GM15510 (cell line): ENCODE data around the gene GAL3ST3.

Source experiments
- POLR2A ChIP-seq: IDR thresholded peaks from 3 replicates; pipeline ENCODE4 v1.6.1; 2011; ENCODE audit warnings: borderline replicate concordance; ENCODE audit not compliant: insufficient read length; ENCODE audit errors: extremely low read depth

Gene GAL3ST3

DNA sequence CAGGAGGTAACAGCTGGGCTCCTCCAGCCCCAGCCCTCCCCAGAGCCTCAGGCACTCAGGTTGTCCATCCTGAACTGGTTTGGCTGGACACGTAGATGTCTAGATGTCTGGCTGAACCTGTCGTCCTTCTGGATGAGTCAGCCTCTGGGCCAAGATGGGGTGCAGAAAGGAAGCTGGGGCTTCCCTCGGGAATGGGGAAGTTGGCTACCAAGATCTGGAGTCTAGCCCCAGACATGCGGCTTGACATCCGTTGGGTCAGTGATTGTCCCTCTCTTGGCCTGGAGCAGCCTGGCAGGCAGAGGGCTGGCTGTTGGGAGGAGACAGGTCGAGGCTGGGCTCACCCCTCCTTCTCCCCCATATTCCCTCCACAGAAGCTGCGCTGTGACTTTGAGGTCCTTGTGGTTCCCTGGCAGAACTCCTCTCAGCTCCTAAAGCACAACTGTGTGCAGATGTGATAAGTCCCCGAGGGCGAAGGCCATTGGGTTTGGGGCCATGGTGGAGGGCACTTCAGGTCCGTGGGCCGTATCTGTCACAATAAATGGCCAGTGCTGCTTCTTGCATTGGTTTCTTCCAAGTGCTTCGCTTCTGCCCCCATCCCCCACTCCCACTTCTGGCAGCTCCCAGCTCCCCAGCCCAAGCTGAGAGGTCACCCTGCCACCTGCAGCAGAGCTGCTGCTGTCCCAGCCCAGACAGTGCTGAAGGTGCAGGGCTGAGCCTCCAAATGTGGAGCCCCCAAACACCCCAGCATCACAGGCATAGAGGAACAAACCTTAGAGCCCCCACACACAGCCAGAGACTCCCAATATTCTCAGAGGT, 35.8 kb downstream of the GAL3ST3 start:
- no peak for TF ChIP-seq POLR2A

DNA sequence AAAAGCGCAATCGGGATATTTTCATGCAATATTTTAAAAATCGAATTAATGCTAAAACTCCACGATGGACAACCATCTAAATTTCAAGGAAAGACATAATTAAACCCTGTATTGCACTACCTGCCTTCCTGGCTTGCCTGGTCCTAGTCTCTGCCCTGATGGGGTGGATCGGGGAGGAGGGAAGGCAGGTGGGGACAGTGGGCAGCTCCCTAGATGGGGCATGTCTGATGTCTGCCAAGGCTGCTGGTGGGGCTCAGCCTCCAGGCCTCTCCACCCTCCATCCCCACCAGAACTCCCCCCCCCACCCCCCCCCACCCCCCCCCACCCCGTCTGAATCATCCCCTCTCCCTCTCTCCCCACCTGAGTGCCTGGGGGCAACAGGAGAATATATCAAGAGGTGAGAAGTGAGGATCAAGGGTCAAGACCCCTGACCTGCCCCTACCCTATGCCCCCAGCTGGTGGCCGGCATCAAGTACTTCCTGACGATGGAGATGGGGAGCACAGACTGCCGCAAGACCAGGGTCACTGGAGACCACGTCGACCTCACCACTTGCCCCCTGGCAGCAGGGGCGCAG, 36.5 kb downstream of the GAL3ST3 start:
- TF ChIP-seq POLR2A, result no peak

DNA sequence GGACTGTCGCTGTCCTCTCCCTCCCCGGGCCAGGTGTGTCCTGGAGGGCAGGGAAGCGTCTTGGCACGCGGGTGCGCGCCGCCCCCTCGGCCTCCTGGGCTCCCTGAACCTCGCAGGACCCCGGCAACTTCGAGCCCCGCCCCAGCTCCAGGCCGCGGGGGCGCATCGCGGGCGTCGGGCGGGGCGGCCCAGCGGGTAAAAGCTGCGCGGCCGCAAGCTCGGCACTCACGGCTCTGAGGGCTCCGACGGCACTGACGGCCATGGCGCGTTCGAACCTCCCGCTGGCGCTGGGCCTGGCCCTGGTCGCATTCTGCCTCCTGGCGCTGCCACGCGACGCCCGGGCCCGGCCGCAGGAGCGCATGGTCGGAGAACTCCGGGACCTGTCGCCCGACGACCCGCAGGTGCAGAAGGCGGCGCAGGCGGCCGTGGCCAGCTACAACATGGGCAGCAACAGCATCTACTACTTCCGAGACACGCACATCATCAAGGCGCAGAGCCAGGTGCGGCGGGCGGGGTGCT, 37.1 kb downstream of the GAL3ST3 start, which contains the start of gene CST6:
Gene CST6, plus strand, starts transcription at position 224 of the 519 bp plus-strand sequence. Its CDS starts 37 bp downstream, at position 261.
- TF ChIP-seq POLR2A, result no peak

DNA sequence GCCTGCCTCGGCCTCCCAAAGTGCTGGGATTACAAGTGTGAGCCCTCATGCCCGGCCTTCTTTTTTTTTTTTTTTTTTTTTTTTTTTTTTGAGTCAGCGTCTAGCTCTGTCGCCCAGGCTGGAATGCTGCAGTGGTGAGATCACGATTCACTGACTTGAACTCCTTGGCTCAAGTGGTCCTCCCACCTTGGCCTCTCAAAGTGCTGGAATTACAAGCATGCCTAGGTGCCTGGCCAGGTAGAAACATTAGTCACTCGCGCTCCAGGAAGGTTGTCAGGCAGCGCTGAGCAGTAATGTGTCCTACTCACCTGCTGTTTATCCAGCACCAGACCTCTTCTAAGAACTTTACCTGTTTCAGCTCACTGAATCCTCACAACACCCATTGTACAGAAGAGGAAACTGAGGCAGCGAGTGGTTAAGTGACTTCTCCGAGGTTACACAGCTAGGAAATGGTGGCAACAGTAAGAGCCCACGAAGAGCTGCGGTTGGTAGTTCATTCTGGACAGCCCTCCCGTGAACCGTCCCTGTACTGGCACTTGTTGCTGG, 37.6 kb downstream of the GAL3ST3 start:
- no peak for TF ChIP-seq POLR2A

DNA sequence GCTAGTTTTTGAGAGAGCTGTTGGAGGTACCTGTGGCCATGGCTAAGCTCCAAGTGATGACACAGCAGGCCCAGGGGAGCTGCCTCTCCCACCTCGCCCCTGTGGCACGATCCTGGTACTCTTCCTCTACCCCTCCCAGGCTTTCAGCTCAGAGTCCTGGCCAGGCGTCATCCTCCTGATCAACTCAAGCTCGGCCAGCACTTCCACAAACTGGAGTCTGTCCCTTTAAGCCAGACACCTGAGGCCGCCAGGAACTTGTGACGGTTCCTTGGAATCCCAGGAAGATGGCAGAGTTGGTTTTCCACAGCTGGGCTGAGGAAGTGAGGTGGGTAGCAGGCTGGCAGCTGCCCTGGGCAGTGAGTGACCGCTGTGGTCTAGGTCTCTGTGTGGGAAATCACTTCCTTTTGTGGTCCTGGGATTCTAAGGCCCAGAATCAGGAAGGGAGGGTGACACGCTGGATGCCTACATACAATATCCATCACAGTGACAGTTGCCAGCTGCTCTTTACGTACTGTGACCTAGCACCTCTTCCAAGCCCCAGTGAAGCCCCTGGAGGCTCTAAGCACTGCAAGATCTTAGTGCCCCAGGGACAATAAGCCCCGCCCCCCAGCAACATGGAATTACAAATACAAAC, 40.4 kb downstream of the GAL3ST3 start:
- no peak for TF ChIP-seq POLR2A

DNA sequence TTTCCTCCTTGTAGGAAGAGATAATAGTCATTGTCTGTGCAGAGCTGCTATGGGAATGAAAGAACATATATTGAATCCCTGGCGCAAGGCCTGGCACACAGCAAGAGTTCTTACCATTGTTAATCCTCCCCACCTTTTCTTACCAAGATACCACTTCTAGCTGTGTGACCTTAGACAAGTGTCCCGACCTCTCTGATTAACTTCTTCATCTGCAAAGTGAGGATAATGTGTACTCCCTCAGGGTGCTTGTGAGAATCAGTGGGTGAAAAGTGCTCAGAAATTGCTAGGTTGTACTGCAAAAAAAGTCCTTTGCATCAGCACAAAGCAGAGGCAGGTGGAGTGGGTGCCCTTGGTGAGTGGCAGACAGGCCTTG, 40.9 kb downstream of the GAL3ST3 start:
- TF ChIP-seq POLR2A, result no peak

DNA sequence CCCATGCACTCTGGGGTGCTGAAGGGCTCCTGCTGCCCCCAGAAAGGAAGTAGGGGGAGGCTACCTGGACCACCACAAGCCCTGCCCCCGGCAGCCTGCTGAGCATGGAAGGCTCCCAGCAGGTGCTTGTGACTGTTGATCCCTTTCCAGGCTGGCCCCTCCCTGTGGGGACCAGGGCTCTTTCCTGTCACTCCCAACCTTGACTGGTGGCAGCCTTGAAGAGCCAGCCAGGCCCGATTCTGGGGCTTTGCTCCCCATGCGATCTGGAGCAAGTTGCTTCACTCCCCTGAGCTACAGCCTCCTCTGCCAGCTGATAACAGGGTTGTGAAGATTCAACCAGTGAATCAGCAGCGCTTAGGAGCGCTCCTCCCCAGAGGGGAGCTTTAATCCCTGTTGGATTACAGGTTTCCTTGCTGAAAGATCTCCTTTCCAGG, 41.7 kb downstream of the GAL3ST3 start:
- TF ChIP-seq POLR2A, result no peak

DNA sequence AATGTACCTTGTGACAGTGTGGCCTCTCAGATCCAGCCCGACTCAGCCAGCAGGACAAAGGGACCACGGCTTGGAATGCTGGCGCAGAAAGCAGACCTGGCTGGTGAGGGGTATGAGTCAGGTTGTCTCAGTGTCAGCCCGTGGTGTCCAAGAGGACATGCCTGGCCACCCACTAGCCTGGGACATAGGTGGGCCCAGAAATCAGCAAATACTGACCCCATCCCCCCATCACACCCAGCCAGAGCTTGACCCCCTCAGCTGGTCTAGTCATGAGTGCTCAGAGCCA, 42.1 kb downstream of the GAL3ST3 start:
- TF ChIP-seq POLR2A, result no peak

DNA sequence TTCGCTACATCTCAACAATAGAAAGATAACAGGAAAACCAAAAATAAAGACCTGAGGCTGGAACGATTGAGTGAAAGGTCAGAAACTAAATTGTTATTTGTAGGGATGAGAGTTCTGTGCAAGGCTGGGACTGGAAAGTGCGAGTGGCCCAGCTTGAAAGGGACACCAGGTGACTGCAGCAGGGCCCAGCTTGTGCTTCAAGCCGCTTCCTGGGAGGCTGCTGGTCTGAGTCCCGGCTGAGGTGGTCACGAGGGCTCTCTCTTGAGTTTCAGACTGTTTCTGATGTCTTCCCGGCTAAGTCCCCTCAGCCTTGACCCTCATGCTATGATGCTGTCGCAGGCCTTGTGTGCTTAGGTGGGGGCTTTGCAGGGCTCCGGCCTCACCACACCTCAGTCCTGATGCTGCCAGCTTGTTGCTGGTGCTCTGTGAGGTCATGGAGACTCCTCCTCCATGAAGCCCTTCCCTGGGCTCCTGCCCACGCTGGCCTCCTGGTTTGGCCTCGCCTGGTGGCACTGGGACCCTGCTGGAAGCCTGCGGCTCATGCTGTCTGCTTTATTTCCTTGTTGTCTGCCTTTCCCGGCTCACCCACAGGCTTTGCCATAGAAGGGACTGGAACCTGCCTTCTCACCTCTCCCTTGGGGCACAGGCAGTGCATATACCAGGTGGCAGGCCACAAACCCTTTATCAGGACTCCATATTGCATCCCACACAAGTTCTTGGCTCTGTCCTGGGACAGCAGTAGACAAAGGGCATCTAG, 42.6 kb downstream of the GAL3ST3 start:
- TF ChIP-seq POLR2A, result no peak

DNA sequence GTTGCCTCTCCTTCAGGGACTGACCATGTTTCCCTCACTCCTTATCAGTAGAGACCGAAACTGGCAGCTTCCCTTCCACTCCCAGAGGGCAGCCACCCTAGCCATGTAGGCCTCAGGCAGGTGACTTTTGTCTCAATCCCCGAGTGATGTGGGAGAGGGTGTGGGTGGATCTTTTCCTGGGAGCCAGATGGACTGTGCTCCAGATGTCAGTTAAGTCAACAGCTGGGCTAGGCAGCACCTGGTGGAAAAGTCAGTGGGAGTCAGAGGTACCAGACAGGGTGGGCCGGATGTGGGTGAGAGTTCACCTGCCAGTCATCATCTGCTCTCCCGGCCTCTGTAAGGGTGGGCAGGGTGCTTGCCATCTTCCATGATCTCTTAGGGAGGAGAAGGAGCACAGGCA, 44.8 kb downstream of the GAL3ST3 start:
- no peak for TF ChIP-seq POLR2A

DNA sequence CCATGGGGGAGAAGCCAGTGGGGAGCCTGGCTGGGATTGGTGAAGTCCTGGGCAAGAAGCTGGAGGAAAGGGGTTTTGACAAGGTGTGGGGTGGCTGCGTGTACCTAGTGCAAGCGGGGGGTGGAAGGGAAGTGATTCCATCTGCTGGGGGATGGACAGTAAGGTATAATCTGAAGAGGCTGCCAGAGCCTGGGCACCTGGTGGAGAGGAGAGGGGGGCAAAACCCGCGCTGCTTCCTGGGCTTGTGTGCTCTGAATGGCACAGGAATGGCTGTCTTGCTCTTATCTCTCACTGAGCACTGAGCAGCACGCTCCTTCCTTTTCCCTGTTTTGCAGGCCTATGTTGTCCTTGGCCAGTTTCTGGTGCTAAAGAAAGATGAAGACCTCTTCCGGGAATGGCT, 45.7 kb downstream of the GAL3ST3 start:
- no peak for TF ChIP-seq POLR2A

DNA sequence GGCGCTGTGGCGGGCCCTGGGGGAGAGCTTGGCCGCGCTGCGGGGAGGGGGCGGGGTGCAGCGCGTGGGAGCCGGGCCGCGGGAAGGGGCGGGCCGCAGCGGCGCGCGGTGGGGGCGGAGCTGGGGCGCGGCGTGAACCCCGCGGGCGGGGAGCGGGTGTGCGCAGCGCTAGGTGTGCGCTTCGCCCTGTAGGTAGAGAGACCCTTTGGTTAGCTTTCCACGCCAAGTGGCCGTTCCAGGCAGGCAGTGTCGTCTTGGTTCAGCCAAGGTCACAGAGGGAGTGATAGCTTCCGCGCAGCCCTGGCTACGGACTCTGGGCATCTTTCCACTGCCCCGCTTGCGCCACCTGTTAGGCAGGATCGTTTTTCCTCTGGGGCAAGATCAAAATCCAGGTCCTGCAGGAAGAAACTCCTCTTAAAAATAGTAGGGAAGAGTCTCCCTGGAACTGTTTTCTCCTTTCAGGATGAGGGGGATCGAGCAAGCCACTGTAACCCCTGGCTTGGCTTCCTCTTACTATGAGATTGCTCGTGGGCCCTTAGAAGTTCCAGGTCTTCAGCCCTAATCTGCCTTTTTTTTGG, 46.2 kb downstream of the GAL3ST3 start:
- TF ChIP-seq POLR2A, result peak; percentile 37

DNA sequence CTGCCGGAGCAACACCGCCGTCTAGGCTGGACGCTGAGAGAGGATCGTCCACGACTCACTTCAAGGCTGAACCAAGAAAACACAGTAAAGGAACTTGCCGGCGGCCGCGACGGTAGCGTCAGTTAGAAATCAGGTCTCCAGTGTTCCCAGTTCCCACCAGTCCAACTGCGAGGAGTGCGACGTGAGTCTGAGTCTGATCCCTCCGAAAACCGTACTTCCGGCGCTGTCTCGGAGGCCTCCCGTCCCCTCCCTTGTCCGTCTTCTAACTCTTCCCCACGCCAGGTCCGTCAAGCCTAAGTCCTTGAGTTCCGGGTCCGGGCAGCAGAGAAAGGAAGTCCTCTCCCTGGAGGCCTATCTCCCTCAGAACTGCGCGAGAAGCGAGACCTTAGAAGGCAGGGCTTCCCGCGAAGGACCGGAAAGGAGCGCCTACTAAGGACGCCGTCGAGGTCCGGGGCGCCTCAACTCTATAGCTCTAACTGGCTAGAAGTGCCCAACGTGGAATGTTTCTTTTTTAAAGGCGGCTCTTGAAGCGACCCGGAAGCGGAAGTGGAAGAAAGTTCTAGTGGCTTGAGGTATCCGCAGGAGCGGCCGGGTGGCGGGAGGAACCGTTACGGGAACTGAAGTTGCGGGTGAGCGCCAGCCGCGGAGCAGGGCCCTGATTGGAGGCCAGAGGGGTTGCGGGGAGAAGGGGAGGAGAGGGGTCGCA, 46.9 kb downstream of the GAL3ST3 start, which contains the start of the genes BANF1 and EIF1AD:
Gene BANF1, plus strand, starts transcription at position 562 of the 706 bp plus-strand sequence. CDS start 748 bp downstream, outside the sequence.
Gene EIF1AD, minus strand, starts transcription at position 216 of the 706 bp plus-strand sequence. CDS start 1,768 bp downstream, outside the sequence.
- TF ChIP-seq POLR2A, result peak; percentile 74
